GM12878 (cell line): ENCODE results near the gene LRRC7. TPM values are rescaled to one million over a fixed set of nuclear protein-coding genes. Genes with fewer than 3 reads are reported as not detected.

ENCODE experiments used
- ATAC-seq: fragments of 200-7000 bp; cut with Tn5 transposase; 3 replicates; pipeline ENCODE4 v1.9.1; 2020; ENCODE audit warnings: mild to moderate bottlenecking, moderate library complexity
- BruUV-seq: library from RNA; stranded (reverse); fragments of 400-500 nt; replicated peaks from 2 replicates; lab custom pipeline; 2021; lab: Mats Ljungman, UMichigan
- CTCF ChIA-PET: fragments of 300-600 bp; sonication (Branson Sonifier 250); formaldehyde crosslinking; extraction: SDS; loops from one replicate; lab custom pipeline; 2021; ENCODE audit warnings: inconsistent platforms; lab: Yijun Ruan, JAX
- POLR2A ChIA-PET: fragments of 350-600 bp; formaldehyde crosslinking; extraction: SDS; loops from one replicate; lab custom pipeline; 2021; ENCODE audit warnings: inconsistent platforms; lab: Charles Lee
- RAD21 ChIA-PET: fragments of 300-600 bp; sonication (Branson Sonifier 250); formaldehyde crosslinking; loops from one replicate; lab custom pipeline; 2023; ENCODE audit warnings: antibody characterized with exemption; ENCODE audit not compliant: unreplicated experiment; lab: Charles Lee
- SMC1A ChIA-PET: fragments of 300-600 bp; sonication (Branson Sonifier 250); formaldehyde crosslinking; loops from one replicate; lab custom pipeline; 2023; ENCODE audit not compliant: unreplicated experiment, uncharacterized antibody; lab: Charles Lee
- DNase-seq: peaks from one replicate; pipeline ENCODE4 v3.0.0-alpha.2; 2011; ENCODE audit warnings: low read depth, low spot score
- FAIRE-seq: peaks from 3 replicates; lab custom pipeline; 2011; peaks lifted over from hg19 to GRCh38; lab: Jason Lieb, UNC
- H2AFZ ChIP-seq: 2 replicates; pipeline ENCODE4 v1.6.0; 2011; ENCODE audit warnings: low read depth, low read length, control low read depth; ENCODE audit not compliant: control insufficient read depth
- H3K27ac ChIP-seq: 2 replicates; pipeline ENCODE4 v1.5.1; 2011; ENCODE audit warnings: control low read depth; ENCODE audit not compliant: control insufficient read depth, insufficient read depth
- H3K27me3 ChIP-seq, 2 experiments: replicated peaks in 1 of 2; 2 replicates each; pipeline versions ENCODE4 v1.6.0 to v1.6.1; 2011; ENCODE audit warnings: low read length in 1 of 2; ENCODE audit not compliant: control insufficient read depth in 2 of 2, insufficient read depth in 2 of 2
- H3K36me3 ChIP-seq, 2 experiments: 2 replicates each; pipeline ENCODE4 v1.5.1; 2011; ENCODE audit warnings: low read length in 1 of 2; ENCODE audit not compliant: control insufficient read depth in 2 of 2, insufficient read depth in 2 of 2
- H3K4me1 ChIP-seq: 2 replicates; pipeline ENCODE4 v1.6.1; 2011; ENCODE audit warnings: mild to moderate bottlenecking, low read length, moderate library complexity, mixed read lengths; ENCODE audit not compliant: control insufficient read depth, insufficient read depth
- H3K4me2 ChIP-seq: 2 replicates; pipeline ENCODE4 v1.6.0; 2011; ENCODE audit warnings: control low read depth; ENCODE audit not compliant: control insufficient read depth, insufficient read depth
- H3K4me3 ChIP-seq: fragments of 200-600 bp; sonication (generic); 2 replicates; pipeline ENCODE4 v1.5.1; 2016
- H3K79me2 ChIP-seq: 2 replicates; pipeline ENCODE4 v1.6.0; 2011; ENCODE audit warnings: low read length; ENCODE audit not compliant: control insufficient read depth, insufficient read depth
- H3K9ac ChIP-seq: 2 replicates; pipeline ENCODE4 v1.8.0; 2011; ENCODE audit warnings: low read length, control low read depth, mixed read lengths; ENCODE audit not compliant: control insufficient read depth, insufficient read depth
- H3K9me3 ChIP-seq: replicated peaks from 3 replicates; pipeline ENCODE4 v1.5.1; 2011; ENCODE audit warnings: mild to moderate bottlenecking, low read length; ENCODE audit not compliant: control insufficient read depth, insufficient read depth
- H4K20me1 ChIP-seq: 2 replicates; pipeline ENCODE4 v1.6.0; 2011; ENCODE audit not compliant: control insufficient read depth, insufficient read depth
- ETV6 ChIP-seq, 2 experiments: fragments of 450-650 bp in 1 of 2; IDR thresholded peaks in 1 of 2; conservative IDR thresholded peaks in 1 of 2; 2 replicates each; pipeline ENCODE4 v1.6.1; 2014; ENCODE audit warnings: antibody characterized with exemption in 1 of 2, borderline replicate concordance in 1 of 2, low read depth in 1 of 2, mild to moderate bottlenecking in 1 of 2, moderate library complexity in 1 of 2
- GABPA ChIP-seq: IDR thresholded peaks from 2 replicates; pipeline ENCODE4 v1.6.1; 2014; ENCODE audit warnings: antibody characterized with exemption, low read depth, mild to moderate bottlenecking, inconsistent platforms
- HDGF ChIP-seq: fragments of 450-650 bp; IDR thresholded peaks from 2 replicates; pipeline ENCODE4 v1.6.1; 2016; ENCODE audit warnings: antibody characterized with exemption
- IKZF2 ChIP-seq, 2 experiments: fragments of 450-650 bp; IDR thresholded peaks; 2 replicates each; pipeline ENCODE4 v1.6.1; 2017; ENCODE audit warnings: mild to moderate bottlenecking in 2 of 2, moderate library complexity in 2 of 2
- JUND ChIP-seq: IDR thresholded peaks from 2 replicates; pipeline ENCODE4 v1.6.1; 2012; ENCODE audit warnings: low read depth, mild to moderate bottlenecking, low read length, improper control_type of control experiment, moderate library complexity
- KAT2A ChIP-seq: conservative IDR thresholded peaks from 2 replicates; pipeline ENCODE4 v1.6.1; 2011; ENCODE audit warnings: low read depth, low read length; ENCODE audit not compliant: control insufficient read depth
- KLF5 ChIP-seq: fragments of 450-650 bp; IDR thresholded peaks from 2 replicates; pipeline ENCODE4 v1.6.1; 2014; ENCODE audit warnings: mild to moderate bottlenecking; ENCODE audit not compliant: partially characterized antibody
- LARP7 ChIP-seq: fragments of 450-650 bp; IDR thresholded peaks from 2 replicates; pipeline ENCODE4 v1.6.1; 2017; ENCODE audit warnings: mild to moderate bottlenecking
- MXI1 ChIP-seq: fragments of 150-350 bp; IDR thresholded peaks from 2 replicates; pipeline ENCODE4 v1.6.1; 2011; ENCODE audit warnings: low read depth, mild to moderate bottlenecking, inconsistent platforms, low read length, improper control_type of control experiment
- PAX5 ChIP-seq: IDR thresholded peaks from 2 replicates; pipeline ENCODE4 v1.6.1; 2011; ENCODE audit warnings: low read depth, low read length, borderline replicate concordance
- PAX8 ChIP-seq: fragments of 450-650 bp; IDR thresholded peaks from 2 replicates; pipeline ENCODE4 v1.6.1; 2017; ENCODE audit warnings: mild to moderate bottlenecking, moderate library complexity
- RAD51 ChIP-seq: fragments of 450-650 bp; IDR thresholded peaks from 2 replicates; pipeline ENCODE4 v1.6.1; 2016; ENCODE audit warnings: moderate library complexity, mild to moderate bottlenecking, inconsistent platforms
- SMC3 ChIP-seq: IDR thresholded peaks from 2 replicates; pipeline ENCODE4 v1.6.1; 2011; ENCODE audit warnings: low read length, improper control_type of control experiment, borderline replicate concordance
- TCF12 ChIP-seq: IDR thresholded peaks from 2 replicates; pipeline ENCODE4 v1.6.1; 2011; ENCODE audit warnings: low read depth, mild to moderate bottlenecking, low read length
- WGBS: methylation state at CpG from one replicate; pipeline ENCODE4 v1.1.6; 2016; ENCODE audit warnings: low lambda C conversion rate; ENCODE audit not compliant: insufficient replicate concordance, insufficient coverage; ENCODE audit errors: missing lambda C conversion rate; 5-methylcytosine and 5-hydroxymethylcytosine counted together
- in situ Hi-C: fragments of 300-500 bp; cut with MboI; formaldehyde crosslinking; loops from 9 replicates; pipeline ENCODE4 v1.14.3; 2018; ENCODE audit warnings: mixed read lengths
- intact Hi-C: fragments of 100-400 bp; cut with micrococcal nuclease; formaldehyde crosslinking; loops from one replicate; pipeline ENCODE4 v1.14.2; 2022; ENCODE audit not compliant: unreplicated experiment
- polyA plus RNA-seq, 11 experiments: library from polyadenylated mRNA; depleted of rRNA in 4 of 11; unstranded in 6 of 11; stranded (reverse) in 5 of 11; fragments of >200 nt; fragmentation: Nextera tagmentation in 4 of 11; fragmentation: Illumina TruSeq in 1 of 11; extraction: Ambion mirVana in 4 of 11; extraction: Trizol in 1 of 11; gene quantifications; 1 replicate in 1 of 11; 2 replicates in 10 of 11; pipeline versions ENCODE4 v1.2.1 to v1.2.3, GENCODE V29; 2011 to 2016; ENCODE audit warnings: inconsistent platforms in 2 of 11, missing spikeins in 2 of 11, low read depth in 1 of 11
- total RNA-seq, 4 experiments: library from RNA; depleted of rRNA in 3 of 4; stranded (reverse); fragments of >200 nt in 3 of 4; fragmentation: Illumina TruSeq in 1 of 4; extraction: Trizol in 1 of 4; gene quantifications; 2 replicates each; pipeline versions ENCODE4 v1.2.1 to v1.2.3, GENCODE V29; 2013 to 2021
- TF ChIP-seq, protein P1 (sequence below): fragments of 450-650 bp; IDR thresholded peaks from 2 replicates; pipeline ENCODE4 v1.6.1; 2017; ENCODE audit warnings: antibody characterized with exemption, mild to moderate bottlenecking, moderate library complexity

Gene LRRC7
- total and polyA plus RNA-seq, 10 of the 15 experiments (the other 5 are each of a cell fraction or from before 2014, with no cell fraction given) = 0.05 to 1.4 (median 0.24) TPM; not detected in 5

DNA sequence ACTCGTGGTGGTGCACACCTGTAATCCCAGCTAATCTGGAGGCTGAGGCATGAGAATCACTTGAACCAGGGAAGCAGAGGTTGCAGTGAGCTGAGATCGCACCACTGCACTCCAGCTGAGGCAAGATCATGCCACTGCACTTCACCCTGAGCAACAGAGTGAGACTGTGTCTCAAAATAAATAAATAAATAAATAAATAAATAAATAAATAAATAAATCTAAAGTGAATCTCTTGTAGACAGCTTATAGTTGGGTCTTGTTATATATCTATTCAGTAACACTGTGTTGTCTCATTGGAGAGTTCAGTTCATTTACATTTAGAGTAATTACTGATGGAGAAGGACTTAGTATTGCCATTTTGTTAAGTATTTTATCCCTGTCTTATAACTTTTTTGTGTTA lies 379.2 kb downstream of the LRRC7 start:
- Histone ChIP-seq H3K4me3 (no peak overlapping the region), H2AFZ (no peak overlapping the region), H3K79me2 (no peaks in the 10 kb centered on the region), H3K27me3 (no peaks in the 10 kb centered on the region), H3K9me3 (no peaks in the 10 kb centered on the region), H4K20me1 (no peaks in the 10 kb centered on the region), H3K9ac (no peak overlapping the region), H3K4me2 (no peak overlapping the region), H3K27ac (no peak overlapping the region), H3K4me1 (no peaks in the 10 kb centered on the region), H3K36me3 (no peaks in the 10 kb centered on the region)
- ChIA-PET CTCF (interaction anchor here (0.7 kb wide), 1 partner anchor 305 kb away, joined by 3 read pairs; no protein-coding TSS in a partner anchor), RAD21 (no interaction called here), SMC1A (no interaction called here), POLR2A (no interaction called here)
- in situ Hi-C loops = no loop called here
- BruUV-seq = no TSS peak
- FAIRE-seq (no peak), DNase-seq (no peak), ATAC-seq (no peak)
- WGBS = 0% methylated on average over 2 of the region's 2 CpGs
- intact Hi-C loops = no loop called here
- TF ChIP-seq MXI1 (no peak), JUND (no peak), ETV6 (conservative IDR thresholded peaks at IDR 0.05 in 1 of 2, IDR thresholded peaks at IDR 0.05 in 1 of 2; ENCODE audit: borderline replicate concordance in 1 of 2, low read depth in 1 of 2) (no peak)

DNA sequence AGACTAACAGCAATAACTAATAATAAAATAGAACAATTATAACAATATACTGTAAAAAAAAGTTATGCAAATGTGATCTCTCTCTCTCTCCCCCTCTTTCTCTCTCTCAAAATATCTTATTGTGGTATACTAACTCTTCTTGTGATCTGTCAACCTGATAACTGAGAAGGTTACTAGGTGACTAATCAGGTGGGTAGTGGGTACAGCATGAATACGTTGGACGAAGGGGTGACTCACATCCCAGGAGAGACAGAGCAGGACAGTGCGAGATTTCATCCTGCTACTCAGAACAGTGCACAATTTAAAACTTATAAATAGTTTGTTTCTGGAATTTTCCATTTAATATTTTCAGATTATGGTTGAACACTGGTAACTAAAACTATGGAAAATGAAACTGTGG lies 380.1 kb downstream of the LRRC7 start:
- Histone ChIP-seq H3K4me2 (no peak overlapping the region), H3K4me1 (no peaks in the 10 kb centered on the region), H3K27ac (no peak overlapping the region), H2AFZ (no peak overlapping the region), H3K9me3 (no peaks in the 10 kb centered on the region), H3K79me2 (no peaks in the 10 kb centered on the region), H3K27me3 (no peaks in the 10 kb centered on the region), H3K4me3 (no peak overlapping the region), H4K20me1 (no peaks in the 10 kb centered on the region), H3K36me3 (no peaks in the 10 kb centered on the region), H3K9ac (no peak overlapping the region)
- 0% methylated on average over 3 of the region's 3 CpGs for WGBS
- BruUV-seq = no TSS peak
- RAD21 ChIA-PET = no interaction called here
- SMC1A ChIA-PET = no interaction called here
- CTCF ChIA-PET = interaction anchor here (0.7 kb wide), 1 partner anchor 306 kb away, joined by 3 read pairs; no protein-coding TSS in a partner anchor
- POLR2A ChIA-PET = no interaction called here
- ATAC-seq = no peak; the same call in 2 of the 3 replicates
- in situ Hi-C loops = no loop called here
- FAIRE-seq = no peak
- intact Hi-C loops = no loop called here
- no peak for DNase-seq
- TF ChIP-seq HDGF = no peak
- TF ChIP-seq, protein P1, sequence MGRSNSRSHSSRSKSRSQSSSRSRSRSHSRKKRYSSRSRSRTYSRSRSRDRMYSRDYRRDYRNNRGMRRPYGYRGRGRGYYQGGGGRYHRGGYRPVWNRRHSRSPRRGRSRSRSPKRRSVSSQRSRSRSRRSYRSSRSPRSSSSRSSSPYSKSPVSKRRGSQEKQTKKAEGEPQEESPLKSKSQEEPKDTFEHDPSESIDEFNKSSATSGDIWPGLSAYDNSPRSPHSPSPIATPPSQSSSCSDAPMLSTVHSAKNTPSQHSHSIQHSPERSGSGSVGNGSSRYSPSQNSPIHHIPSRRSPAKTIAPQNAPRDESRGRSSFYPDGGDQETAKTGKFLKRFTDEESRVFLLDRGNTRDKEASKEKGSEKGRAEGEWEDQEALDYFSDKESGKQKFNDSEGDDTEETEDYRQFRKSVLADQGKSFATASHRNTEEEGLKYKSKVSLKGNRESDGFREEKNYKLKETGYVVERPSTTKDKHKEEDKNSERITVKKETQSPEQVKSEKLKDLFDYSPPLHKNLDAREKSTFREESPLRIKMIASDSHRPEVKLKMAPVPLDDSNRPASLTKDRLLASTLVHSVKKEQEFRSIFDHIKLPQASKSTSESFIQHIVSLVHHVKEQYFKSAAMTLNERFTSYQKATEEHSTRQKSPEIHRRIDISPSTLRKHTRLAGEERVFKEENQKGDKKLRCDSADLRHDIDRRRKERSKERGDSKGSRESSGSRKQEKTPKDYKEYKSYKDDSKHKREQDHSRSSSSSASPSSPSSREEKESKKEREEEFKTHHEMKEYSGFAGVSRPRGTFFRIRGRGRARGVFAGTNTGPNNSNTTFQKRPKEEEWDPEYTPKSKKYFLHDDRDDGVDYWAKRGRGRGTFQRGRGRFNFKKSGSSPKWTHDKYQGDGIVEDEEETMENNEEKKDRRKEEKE = no peak
- TF ChIP-seq TCF12 = no peak
- TF ChIP-seq KAT2A = no peak
- no peak for TF ChIP-seq KLF5
- no peak for TF ChIP-seq JUND
- no peak for TF ChIP-seq IKZF2 (IDR thresholded peaks at IDR 0.05)
- no peak for TF ChIP-seq PAX8
- no peak for TF ChIP-seq PAX5
- no peak for TF ChIP-seq RAD51
- no peak for TF ChIP-seq SMC3
- TF ChIP-seq LARP7 = no peak
- TF ChIP-seq GABPA = no peak
